ENCODE measurements around the gene DAGLA.

GRCh38 chr11:61635304-61635703 is 44.9 kb upstream of the DAGLA start:
- TF ChIP-seq ARNT (IDR thresholded peaks at IDR 0.05), result no peak
- TF ChIP-seq SP1 (IDR thresholded peaks at IDR 0.05), result no peak
- no peak for TF ChIP-seq TARDBP (IDR thresholded peaks at IDR 0.05)
- no peak for TF ChIP-seq FOXK2 (IDR thresholded peaks at IDR 0.05)
- TF ChIP-seq FOXA1 (IDR thresholded peaks at IDR 0.05), result no peak
- no peak for TF ChIP-seq BHLHE40 (IDR thresholded peaks at IDR 0.05; ENCODE audit: borderline replicate concordance)
